HG03064 (cell line): ENCODE results near the gene PNPLA6.

ENCODE experiments used
- ATAC-seq: cut with Tn5 transposase; IDR thresholded peaks from one replicate; pipeline ENCODE4 v1.9.1; 2021; ENCODE audit warnings: low read depth; ENCODE audit not compliant: unreplicated experiment

The PNPLA6 gene

DNA sequence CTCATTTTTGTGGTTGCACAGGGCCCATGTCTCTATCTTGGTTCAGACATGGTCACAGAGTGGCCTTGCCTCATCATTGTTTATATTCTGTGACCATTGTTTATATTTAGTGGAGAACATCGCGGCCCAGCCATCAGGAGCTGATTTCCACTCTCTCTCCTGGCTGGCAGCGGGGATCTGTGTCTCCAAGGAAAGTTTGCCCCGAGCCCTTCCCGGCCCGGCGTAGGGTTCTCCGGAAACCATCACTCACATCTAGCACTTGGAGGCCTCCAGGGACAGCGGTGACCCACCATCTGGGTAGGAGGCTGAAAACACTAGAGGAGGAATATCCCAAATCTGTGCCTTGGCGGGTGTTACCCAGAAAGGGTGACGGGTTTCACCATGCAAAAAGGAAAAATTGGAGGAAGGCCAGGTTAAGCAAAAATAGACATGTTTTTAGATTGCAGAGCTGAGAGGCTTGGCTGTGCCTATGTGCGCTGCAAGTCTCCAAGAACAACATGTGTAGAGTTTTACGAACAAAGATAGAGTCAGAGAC, 20.3 kb upstream of the PNPLA6 start:
- no peak for ATAC-seq

DNA sequence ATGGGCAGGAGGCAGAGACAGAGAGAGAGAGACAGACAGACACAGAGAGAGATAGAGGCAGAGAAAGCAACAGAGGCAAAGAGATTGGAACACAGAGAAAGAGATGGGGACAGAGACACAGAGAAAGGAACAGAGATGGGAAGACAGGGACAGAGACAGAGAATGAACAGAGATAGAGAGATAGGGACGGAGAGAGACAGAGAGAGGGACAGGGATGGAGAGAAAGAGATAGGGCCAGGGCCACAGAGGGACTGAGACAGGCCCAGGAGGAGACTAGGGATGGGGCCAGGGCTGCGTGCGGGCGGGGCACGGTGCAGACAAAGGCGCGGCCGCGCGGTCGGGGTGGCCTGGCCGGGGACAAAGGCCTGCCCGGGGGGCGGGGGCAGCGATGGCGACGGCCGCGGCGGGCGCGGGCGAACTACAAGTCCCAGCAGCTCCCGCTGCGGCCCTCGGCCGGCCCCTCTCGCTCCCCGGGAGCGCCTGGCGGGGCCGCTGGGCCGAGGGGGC, 19.8 kb upstream of the PNPLA6 start, which contains the start of gene ZNF358:
TSS of gene ZNF358 (plus strand) at position 459 of the 507 bp plus-strand sequence. CDS start 3,140 bp downstream, outside the sequence.
- no peak for ATAC-seq

DNA sequence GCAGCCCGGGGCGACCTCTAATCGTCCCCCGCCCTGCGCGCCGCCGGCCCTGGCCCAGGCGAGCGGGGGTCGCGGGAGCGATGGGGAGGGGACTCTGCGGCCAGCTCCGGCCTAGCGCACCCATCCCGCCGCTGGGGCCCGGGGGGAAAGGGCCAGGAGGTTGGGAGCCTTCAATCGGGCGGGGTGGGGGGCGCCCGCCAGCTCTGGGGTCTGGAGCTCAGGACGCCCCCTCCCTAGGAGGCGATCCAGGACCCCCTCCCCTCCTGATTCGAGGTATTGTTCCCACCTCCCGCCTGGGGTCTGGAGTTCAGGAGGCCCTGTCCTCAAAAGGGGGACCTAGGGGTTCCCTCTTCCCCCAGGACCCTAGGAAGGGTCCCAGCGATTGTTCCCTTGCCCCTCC, 19.2 kb upstream of the PNPLA6 start:
- ATAC-seq = no peak

DNA sequence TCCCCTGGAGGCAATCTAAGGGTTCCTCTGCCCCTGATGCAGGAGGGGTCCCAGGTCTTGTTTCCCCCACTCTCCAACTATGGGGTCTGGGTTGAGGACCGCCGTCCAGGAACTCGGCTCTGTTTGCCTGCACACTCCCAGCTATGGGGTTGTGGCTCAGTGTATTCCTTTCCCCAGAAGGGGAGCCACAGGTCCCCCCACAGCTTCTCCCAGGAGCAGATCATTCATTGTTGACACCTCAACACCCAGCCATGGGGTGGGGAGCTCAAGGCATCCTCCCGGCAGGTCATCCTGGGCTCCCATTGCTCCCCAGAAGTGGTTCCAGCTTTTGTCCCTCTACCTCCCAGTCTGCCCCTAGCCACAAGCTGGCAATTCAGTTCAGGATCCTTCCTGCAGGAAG, 18.6 kb upstream of the PNPLA6 start:
- no peak for ATAC-seq

DNA sequence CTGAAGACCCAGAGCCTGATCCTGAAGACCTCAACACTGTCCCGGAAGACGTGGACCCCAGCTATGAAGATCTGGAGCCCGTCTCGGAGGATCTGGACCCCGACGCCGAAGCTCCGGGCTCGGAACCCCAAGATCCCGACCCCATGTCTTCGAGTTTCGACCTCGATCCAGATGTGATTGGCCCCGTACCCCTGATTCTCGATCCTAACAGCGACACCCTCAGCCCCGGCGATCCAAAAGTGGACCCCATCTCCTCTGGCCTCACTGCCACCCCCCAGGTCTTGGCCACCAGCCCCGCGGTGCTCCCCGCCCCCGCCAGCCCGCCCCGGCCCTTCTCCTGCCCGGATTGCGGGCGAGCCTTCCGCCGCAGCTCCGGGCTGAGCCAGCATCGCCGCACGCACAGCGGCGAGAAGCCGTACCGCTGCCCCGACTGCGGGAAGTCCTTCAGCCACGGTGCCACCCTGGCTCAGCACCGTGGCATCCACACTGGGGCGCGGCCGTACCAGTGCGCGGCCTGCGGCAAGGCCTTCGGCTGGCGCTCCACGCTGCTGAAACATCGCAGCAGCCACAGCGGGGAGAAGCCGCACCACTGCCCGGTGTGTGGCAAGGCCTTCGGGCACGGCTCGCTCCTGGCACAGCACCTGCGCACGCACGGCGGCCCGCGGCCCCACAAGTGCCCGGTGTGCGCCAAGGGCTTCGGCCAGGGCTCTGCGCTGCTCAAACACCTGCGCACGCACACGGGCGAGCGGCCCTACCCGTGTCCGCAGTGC, 16.0 kb upstream of the PNPLA6 start:
- no peak for ATAC-seq

DNA sequence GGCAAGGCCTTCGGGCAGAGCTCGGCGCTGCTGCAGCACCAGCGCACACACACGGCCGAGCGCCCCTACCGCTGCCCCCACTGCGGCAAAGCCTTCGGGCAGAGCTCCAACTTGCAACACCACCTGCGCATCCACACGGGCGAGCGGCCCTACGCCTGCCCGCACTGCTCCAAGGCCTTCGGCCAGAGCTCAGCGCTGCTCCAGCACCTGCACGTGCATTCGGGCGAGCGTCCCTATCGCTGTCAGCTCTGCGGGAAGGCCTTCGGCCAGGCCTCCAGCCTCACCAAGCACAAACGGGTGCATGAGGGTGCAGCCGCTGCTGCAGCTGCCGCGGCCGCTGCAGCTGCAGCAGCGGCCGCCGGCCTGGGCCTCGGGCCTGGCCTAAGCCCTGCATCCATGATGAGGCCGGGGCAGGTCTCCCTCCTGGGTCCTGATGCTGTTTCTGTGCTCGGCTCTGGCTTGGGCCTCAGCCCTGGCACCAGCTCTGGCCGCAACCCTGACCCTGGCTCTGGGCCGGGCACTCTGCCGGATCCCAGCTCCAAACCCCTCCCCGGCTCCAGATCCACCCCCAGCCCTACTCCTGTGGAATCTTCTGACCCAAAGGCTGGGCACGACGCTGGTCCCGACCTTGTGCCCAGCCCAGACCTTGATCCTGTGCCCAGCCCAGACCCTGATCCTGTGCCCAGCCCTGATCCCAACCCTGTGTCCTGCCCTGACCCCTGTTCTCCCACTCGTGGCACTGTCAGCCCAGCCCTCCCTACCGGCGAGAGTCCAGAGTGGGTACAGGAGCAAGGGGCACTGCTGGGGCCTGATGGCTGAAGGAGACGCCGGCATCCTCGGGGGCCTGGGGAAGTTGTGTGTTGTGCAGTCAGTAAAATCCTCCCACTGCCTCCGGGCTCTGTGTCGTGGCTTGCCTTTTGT, 15.1 kb upstream of the PNPLA6 start:
- ATAC-seq = no peak

DNA sequence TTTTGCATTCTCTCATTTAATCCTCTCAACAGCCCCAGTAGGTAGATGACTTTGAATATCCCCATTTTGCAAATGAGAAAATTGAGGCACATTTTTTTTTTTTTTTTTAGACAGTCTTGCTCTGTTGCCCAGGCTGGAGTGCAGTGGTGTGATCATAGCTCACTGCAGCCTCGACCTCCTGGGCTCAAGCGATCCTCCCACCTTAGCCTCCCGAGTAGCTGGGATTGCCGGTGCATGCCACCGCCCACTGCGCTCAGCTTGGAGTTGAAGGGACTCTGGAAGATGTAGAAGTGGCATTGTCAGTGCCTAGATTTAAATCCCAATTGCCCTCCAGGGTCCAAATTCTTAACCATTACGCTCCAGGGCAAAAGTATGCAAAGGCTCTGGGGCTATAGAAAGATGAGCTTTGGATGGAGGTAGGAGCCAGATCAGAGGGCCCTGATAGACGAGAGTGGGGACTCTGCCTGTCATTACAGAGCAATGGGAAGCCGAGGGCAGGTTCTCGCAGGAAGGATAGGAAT, 13.9 kb upstream of the PNPLA6 start:
- ATAC-seq = no peak

DNA sequence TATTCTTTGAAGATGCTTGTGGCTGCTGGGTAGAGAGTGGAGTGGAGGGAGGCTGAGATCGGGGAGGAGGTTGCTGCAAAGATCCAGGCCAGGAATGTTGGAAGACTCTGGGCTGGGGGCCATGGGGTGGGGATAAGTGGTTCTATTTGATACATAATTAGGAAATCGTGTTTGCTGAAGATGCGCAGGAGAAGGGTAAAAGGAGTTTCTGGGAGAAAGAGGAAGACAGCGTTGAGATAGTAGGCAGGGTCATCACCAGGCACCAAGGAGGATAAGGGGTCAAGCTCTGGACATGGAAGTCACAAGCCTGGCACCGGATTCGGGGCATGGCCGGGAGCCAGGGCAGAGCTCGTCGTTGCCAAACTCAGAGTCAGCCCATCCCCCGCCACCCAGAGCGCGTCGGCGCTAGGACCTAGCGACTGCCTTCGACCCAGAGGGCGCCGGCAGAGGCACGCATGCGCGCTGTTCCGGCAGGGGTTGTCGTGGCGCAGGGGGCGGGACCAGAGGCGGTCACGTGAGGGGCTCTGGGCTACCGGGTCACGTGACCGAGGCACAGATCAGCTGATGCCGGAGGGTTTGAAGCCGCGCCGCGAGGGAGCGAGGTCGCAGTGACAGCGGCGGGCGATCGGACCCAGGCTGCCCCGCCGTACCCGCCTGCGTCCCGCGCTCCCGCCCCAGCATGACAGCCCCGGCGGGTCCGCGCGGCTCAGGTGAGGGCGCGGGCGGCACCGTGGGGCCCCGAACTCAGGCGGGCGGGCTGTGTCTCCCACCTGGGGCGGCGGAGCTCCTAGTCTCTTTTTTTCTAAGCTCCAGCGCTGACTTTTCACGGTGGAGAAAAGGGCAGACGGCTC, 13.2 kb upstream of the PNPLA6 start, which contains the start of gene MCOLN1:
TSS of gene MCOLN1 (plus strand) at position 553 of the 851 bp plus-strand sequence. CDS start at position 680, 127 bp downstream.
- peak; percentile 63 for ATAC-seq

DNA sequence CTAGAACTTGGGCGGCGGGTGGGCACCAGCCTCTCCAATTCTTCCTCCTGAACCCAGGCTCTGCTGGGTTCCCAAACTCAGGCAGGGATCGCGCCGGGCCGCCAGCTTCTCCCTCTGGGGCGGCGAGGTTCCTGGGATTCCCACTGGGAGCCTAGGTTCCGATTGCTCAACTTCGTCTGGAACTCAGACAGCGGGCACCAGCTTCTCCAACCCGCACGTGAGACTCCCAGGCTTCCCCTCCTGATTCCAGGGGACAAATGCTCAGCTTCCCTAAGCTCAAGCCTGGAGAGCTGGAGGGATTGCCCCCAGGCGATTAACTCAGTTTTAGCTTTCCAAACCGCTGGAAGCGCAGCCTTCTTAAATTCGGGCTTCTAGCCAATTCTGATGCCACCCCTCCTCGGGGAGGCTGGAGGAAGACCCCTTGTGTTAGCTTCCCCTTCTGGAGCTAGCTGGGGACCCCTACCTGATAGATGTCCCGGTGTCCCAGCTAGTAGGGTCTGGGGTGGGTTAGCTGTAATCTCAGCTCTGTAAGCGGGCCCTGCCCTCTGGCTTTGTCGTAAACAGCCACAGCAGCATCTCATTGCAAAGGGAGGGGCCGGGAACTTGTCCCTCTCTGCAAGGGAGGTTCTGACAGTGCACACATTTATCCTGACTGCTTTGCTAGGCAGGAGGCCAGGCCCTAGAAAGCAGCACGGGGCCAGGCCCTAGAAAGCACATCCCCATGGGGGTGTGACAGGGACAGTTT, 12.4 kb upstream of the PNPLA6 start:
- ATAC-seq = no peak

DNA sequence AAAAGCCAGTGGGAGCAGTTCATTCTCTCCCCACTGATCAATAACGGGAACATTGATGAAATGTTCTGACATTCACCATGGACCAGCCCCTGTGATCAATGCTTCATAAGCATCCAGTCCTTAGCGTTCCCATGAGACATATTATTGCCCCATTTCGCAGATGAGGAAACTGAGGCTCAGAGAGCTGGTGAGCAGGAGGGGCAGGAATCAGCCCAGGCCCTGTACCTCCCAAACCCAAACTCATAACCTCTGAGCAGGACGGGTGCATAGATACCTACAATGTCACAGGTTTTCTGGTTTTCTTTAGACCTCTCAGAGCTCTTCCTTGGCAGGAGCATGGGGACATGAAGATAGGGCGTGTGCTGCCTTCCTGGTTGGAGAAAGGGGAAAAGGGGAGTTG, 11.0 kb upstream of the PNPLA6 start:
- ATAC-seq = no peak

DNA sequence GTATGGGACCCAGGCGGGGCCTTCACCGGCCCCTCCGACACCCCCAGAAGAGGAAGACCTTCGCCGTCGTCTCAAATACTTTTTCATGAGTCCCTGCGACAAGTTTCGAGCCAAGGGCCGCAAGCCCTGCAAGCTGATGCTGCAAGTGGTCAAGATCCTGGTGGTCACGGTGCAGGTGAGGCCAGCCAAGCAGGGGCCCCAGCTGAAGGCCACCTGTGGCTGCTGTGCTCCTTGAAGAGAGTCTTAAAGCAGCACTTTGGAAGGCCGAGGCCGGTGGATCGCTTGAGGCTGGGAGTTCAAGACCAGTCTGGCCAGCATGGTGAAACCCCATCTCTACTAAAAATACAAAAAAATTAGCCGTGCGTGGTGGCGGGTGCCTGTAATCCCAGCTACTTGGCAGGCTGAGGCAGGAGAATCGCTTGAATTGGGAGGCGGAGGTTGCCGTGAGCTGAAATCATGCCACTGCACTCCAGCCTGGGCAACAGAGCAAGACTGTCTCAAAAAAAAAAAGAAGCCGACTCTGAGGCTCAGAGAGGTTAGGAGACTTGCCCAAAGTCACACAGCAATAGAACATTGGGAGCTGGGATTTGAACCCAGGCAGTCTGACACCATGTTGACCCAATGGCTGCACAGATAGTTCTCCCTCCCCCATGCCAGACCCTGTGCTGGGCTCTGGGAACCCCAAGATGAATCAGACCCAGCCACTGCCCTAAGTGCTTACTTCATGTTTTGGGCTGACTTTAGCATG, 10.4 kb upstream of the PNPLA6 start:
- ATAC-seq = no peak

DNA sequence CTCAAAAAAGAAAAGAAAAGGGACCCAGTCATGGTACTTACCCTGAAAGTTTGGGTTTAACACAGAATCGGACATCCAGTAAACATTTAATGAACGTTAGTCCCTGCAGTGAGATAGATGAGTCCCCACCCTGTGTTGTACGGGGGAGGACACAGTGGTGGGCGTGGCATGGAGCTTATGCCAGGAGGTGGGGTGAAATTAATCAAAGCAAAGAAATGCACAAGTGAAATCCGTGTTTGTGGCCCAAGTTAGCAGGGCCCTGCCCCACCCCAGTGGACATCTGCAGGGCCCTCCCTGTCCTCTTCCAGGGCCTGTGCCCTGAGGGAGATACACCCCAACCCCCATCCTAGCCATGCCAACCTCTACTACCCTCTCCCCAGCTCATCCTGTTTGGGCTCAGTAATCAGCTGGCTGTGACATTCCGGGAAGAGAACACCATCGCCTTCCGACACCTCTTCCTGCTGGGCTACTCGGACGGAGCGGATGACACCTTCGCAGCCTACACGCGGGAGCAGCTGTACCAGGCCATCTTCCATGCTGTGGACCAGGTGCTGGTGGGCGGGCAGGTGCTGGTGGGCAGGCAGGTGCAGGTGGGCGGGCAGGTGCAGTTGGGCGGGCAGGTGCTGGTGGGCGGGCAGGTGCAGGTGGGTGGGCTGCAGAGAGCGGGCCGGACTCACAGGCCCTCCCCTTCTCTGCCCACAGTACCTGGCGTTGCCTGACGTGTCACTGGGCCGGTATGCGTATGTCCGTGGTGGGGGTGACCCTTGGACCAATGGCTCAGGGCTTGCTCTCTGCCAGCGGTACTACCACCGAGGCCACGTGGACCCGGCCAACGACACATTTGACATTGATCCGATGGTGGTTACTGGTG, 9.2 kb upstream of the PNPLA6 start:
- ATAC-seq = no peak

DNA sequence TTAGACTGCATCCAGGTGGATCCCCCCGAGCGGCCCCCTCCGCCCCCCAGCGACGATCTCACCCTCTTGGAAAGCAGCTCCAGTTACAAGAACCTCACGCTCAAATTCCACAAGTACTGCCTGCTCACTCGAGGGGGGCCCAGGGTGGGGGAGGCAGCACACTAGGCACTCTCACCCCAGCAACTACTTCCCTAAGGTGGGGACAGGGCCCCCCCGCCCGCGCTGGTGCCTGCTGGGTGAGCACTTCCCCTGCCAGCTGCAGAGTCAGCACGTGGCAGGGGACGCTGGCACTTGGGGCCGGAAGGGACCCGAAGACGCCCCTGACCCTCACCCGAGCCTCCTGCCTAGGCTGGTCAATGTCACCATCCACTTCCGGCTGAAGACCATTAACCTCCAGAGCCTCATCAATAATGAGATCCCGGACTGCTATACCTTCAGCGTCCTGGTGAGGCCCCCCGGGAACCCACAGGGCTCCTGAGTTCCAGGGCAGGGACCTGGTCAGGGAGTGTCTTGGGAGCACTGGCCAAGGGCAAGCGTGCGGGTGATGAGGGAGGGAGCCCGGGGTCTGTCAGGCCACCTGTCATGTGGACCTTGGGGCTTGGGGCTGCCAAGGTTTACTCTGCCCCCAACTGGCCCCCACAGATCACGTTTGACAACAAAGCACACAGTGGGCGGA, 7.9 kb upstream of the PNPLA6 start:
- ATAC-seq = no peak

DNA sequence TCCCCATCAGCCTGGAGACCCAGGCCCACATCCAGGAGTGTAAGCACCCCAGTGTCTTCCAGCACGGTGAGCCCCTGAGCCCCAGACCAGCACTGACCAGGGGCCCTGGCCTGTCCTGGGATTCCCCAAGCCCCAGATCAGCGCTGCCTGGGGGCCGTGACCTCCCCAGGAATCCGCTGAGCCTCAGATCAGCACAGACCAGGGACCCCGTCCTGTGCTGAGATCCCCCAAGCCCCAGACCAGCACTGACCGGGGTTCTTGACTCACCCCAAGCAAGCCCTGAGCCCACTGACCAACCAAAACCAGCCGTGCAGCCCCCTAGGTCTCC, 7.4 kb upstream of the PNPLA6 start:
- no peak for ATAC-seq

DNA sequence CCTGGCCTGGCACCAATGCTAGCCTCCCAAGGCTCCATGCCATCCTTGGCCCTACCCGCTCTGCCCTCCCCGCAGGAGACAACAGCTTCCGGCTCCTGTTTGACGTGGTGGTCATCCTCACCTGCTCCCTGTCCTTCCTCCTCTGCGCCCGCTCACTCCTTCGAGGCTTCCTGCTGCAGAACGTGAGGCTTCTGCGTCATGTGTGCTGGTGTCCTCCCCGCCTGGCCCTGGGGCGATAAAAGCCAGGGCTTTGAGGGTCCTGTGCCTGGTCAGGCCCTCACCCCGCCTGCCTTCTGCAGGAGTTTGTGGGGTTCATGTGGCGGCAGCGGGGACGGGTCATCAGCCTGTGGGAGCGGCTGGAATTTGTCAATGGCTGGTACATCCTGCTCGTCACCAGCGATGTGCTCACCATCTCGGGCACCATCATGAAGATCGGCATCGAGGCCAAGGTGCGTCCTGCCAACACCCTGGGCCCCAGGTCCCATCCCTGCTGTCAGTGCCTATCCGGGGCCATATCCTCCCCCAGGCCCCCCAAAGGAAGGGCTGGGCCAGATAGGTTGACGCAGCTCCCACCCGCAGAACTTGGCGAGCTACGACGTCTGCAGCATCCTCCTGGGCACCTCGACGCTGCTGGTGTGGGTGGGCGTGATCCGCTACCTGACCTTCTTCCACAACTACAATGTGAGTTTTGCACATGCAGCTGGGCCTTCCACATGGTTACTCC, 6.8 kb upstream of the PNPLA6 start:
- no peak for ATAC-seq

DNA sequence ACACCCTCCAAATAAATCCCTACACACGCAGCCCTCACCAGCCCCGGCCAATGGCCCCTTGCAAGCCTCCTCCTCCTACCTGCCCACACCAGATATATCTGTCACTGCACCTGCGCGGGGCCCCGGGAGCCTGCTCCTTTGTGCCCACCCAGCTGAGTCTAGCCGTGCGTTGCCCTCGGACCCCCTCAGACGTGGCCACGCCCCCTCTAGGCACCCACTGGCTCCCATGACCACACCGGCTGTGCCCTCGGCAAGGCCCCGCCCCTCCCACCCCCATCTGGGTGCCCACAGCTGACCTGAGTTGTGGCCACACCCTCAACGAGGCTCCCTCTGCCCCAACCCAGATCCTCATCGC, 6.3 kb upstream of the PNPLA6 start:
- no peak for ATAC-seq
